GM12875 (cell line): Measurements from ENCODE around the gene GALNT13.

Experiments
- H3K4me3 ChIP-seq: one replicate; pipeline ENCODE4 v1.5.1; 2011; ENCODE audit warnings: low read depth, low read length, control low read depth
- TF ChIP-seq, protein P1 (sequence below): IDR thresholded peaks from 2 replicates; pipeline ENCODE4 v1.5.1; 2011; ENCODE audit warnings: low read depth, mild to moderate bottlenecking, control low read depth, inconsistent platforms, low read length, moderate library complexity, borderline replicate concordance; ENCODE audit not compliant: insufficient read depth

The GALNT13 gene

GRCh38 chr2:154402213-154402612 is 530.5 kb downstream of the GALNT13 start:
- TF ChIP-seq, protein P1, sequence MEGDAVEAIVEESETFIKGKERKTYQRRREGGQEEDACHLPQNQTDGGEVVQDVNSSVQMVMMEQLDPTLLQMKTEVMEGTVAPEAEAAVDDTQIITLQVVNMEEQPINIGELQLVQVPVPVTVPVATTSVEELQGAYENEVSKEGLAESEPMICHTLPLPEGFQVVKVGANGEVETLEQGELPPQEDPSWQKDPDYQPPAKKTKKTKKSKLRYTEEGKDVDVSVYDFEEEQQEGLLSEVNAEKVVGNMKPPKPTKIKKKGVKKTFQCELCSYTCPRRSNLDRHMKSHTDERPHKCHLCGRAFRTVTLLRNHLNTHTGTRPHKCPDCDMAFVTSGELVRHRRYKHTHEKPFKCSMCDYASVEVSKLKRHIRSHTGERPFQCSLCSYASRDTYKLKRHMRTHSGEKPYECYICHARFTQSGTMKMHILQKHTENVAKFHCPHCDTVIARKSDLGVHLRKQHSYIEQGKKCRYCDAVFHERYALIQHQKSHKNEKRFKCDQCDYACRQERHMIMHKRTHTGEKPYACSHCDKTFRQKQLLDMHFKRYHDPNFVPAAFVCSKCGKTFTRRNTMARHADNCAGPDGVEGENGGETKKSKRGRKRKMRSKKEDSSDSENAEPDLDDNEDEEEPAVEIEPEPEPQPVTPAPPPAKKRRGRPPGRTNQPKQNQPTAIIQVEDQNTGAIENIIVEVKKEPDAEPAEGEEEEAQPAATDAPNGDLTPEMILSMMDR = no peak
- no peak overlapping the region for H3K4me3 ChIP-seq

DNA sequence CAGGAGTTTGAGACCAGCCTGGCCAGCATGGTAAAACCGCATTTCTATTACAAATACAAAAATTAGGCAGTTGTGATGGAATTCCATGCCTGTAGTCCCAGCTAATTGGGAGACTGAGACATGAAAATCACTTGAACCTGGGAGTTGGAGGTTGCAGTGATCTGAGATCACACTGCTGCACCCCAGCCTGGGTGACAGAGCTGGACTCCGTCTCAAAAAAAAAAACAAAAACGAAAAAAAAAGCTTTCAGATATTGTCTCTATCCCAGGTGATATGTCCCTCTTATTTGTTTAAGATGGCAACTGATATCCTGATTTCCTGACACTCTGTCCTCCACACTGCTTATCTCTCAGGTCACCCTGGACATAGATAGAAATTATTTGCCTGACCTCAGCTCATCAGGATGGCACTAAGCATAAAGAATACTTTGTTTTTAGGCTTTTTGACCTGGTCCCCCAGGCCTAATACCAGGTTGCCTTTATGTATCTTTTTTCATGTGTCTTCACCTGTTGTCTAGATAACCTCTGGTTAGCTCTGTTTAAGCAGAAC is 531.6 kb downstream of the GALNT13 start:
- H3K4me3 ChIP-seq = no peak overlapping the region
- TF ChIP-seq, protein P1 = no peak

DNA sequence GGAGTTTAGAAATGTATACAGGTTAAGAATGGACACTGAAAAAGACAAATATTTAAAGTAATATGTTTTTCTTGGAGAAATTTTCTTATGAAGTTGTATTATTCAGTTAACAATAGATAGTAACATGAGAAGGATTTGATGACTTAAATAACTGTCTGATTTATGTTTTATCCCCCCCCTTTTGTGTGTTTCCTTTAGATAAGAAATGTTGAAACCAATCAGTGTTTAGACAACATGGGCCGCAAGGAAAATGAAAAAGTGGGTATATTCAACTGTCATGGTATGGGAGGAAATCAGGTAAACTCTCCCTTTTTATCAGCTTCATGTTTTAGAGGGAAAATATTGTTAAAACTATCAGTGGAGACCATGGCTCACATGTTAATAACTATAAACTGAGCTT is 537.1 kb downstream of the GALNT13 start:
- no peak overlapping the region for H3K4me3 ChIP-seq
- TF ChIP-seq, protein P1 = no peak

GRCh38 chr2:154422251-154422650 is 550.5 kb downstream of the GALNT13 start:
- TF ChIP-seq, protein P1 = no peak
- no peak overlapping the region for H3K4me3 ChIP-seq

DNA sequence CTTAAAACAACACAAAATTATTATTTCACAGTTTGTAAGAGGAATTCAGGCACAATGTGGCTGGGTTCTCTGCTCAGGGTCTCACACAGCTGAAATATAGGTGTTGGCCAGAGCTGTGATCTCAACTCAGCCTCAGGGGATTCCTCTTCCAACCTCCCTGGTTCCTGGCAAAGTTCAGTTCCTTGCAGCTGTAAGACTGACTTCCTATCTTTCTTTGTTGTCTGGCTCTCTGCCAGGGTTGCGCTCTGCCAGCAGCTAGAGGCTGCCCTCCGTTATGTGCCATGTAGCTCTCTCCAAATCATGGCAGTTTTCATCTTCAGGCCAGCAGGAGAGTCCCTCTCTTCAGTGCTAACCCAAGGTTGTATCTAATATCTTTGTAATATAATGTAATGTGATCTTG is 554.3 kb downstream of the GALNT13 start:
- TF ChIP-seq, protein P1 = no peak
- H3K4me3 ChIP-seq = no peak overlapping the region

- H3K4me3 ChIP-seq = no peak overlapping the region
- TF ChIP-seq, protein P1 = no peak
Observed at GRCh38 chr2:154427453-154427852, 555.7 kb downstream of the GALNT13 start.

DNA sequence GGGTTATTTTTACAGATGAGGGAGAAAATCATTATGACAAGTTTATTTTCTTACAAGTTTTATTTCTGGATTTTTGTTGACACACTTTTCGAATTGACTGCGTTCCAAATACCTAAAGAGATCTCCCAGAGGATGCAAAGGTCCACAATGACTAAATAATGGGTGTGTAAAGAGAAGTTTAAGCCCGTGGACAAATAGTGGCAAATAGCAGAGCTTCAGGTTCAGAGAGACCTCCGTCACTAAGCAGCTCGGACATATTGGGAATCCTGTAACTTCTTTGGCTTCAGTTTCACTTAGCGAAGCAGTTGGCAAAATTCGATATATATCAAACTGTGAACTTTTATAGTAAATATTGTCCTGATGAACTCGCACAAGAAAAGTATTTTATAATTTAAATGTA is 556.3 kb downstream of the GALNT13 start:
- TF ChIP-seq, protein P1 = no peak
- no peak overlapping the region for H3K4me3 ChIP-seq
